MV-4-11 (cell line): ENCODE data around the gene CCDC9.
A peak's percentile ranks its signal among the peaks of the same experiment; 100 is the strongest.
"Not testable (repeated sequence)": the region's sequence is repeated elsewhere in the genome, so short reads cannot be mapped to it uniquely, and the experiment has no call there.

ENCODE experiments used
- DNase-seq: peaks from one replicate; lab custom pipeline; 2025; lab: John Stamatoyannopoulos, UW

The CCDC9 gene

DNA sequence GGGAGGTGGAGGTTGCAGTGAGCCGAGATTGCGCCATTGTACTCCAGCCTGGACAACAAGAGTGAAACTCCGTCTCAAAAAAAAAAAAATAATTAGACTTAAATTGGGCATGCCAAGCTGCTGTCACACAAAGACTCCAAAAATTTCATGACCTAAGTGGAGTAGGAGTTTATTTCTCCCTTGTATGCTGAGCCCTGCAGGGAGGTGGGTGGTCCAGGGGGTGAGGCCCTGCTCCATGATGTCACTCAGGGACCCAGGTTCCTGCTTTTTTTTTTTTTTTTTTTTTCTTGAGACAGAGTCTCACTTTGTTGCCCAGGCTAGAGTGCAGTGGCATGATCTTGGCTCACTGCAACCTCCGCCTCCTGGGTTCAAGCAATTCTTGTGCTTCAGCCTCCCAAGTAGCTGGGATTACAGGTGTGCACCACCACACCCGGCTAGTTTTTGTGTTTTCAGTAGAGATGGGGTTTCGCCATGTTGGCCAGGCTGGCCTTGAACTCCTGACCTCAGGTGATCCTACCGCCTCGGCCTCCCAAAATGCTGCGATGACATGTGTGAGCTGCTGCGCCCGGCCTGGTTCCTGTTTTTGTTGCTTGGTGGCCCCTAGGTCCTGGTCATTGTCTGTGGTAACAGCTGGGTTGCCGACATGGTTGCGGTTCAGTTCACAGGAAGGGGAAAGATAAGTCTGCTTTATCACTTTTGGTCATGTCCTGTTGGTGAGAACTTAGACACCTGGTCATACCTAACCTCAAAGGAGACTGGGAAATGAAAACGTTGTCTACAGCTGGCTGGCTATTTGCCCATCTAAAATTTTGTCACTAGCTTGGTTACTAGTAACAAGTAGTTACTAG lies 5.8 kb downstream of the CCDC9 start:
- peak; percentile 95 for DNase-seq

DNA sequence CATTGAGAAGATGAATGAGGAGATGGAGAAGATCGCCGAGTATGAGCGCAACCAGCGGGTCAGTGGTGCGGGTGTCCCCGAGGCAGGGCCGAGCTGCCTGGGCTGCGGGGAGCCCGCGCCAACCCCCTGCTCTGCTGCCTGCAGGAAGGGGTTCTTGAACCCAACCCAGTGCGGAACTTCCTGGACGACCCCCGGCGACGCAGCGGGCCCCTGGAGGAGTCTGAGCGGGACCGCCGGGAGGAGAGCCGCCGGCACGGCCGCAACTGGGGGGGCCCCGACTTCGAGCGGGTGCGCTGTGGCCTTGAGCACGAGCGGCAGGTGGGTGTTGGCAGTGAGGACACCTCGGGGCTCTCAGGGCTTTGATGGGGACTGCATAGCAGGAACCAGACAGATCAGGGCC lies 8.3 kb downstream of the CCDC9 start:
- no peak for DNase-seq

DNA sequence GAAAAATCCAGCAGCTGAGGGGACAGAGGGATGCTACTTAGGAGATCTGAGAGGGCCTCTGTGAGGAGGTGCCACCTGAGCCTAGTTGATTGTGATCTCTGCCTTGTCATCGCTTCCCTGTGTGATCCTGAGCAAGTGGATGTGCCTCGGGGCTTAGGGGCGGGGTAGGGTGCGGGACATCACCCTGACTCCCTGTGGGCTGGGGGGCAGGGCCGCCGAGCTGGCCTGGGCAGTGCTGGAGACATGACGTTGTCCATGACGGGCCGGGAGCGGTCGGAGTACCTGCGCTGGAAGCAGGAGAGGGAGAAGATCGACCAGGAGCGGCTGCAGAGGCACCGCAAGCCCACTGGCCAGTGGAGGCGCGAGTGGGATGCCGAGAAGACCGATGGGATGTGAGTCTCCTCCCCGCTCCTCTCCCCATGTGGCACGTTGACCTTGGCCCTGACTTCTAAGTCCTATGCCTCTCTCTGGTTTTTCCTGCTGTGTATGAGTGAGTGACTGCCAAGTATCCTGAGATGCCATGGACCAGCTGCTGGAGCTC lies 10.1 kb downstream of the CCDC9 start:
- DNase-seq, result no peak

DNA sequence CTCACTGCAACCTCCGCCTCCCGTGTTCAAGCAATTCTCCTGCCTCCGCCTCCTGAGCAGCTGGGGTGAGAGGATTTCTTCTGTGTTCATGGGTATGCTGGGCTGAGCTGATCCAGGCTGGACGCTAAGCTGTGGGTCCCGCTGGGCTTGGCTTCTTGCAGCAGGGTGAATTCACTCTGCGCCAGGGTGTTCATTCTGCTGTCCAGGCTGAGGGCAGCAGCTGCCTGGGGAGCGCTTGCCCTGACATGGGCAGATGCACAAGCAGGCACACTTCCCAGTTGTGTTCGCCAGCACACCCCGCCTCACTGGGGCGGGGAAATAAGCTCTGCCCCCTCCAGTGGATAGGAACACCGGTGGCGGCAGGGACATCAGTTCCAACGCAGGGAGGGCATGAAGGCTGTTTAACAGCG lies 11.0 kb downstream of the CCDC9 start:
- no peak for DNase-seq

DNA sequence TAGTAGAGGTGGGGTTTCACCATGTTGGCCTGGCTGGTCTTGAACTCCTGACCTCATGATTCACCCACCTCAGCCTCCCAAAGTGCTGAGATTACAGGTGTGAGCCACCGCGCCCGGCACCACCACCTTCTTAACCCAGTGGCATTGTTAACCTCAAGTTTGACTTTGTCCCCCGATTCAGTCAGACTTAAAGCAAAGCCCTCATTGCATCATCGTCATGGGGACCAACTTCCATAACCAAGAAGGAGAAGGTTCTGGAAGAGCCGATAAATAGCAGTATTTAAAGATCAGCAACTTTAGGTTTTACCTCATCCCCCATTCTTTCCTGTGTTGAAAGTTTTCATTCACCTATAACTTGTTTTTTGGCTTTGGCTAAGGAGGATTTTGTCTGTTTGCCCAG lies 11.7 kb downstream of the CCDC9 start:
- DNase-seq, result no peak

DNA sequence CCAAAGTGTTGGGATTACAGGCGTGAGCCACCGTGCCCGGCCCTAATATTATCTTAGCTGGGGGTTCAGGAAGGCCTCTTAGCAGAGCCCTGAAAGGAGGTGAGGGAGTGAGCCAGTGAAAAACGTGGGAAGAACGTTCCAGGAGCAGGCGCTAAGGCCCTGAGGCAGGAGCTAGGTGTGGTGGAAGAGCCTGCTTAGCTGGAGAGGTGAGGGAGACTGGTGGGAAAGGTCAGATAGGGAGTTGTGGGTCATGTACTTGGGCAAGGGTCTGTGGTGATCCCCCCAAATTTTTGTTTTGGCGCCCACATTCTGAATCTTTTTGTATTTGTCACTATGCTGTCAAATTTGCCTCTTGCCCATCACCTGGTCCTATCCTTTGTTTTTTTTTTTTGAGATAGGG lies 13.3 kb downstream of the CCDC9 start:
- DNase-seq, result no peak

DNA sequence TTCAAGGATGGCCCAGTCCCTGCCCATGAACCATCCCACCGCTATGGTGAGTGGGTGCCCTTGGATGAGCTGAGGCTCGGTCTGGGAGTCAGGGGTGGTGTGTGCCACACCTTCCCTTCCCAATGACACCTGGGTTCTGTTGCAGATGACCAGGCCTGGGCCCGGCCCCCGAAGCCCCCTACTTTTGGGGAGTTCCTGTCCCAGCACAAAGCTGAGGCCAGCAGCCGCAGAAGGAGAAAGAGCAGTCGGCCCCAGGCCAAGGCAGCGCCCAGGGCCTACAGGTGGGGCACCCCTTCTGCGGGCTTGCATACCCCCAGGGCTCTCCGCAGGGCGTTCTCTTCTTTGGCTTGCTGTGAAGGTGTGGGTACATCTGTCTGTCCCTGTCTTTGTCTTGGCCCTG lies 14.1 kb downstream of the CCDC9 start:
- no peak for DNase-seq

DNA sequence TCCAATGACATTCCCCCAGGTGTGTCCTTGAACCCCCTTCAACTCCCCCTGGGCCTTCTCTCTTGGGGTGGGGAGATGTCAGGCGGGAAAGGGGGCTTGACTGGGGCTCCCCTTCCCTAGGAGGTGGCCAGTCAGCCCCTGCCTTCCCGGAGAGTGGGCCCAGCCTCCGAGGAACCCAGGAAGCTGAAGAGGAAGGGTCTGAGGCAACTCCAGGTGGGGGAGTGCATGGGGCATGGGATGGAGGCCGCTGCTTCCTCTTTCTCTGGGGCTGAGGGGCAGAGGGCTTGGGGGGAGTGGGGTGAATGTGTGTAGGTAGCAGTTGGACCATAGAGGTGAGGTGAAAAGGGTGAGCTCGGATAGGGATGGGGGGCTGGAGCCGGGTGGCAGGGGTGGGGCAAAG lies 15.6 kb downstream of the CCDC9 start:
- DNase-seq, result no peak

DNA sequence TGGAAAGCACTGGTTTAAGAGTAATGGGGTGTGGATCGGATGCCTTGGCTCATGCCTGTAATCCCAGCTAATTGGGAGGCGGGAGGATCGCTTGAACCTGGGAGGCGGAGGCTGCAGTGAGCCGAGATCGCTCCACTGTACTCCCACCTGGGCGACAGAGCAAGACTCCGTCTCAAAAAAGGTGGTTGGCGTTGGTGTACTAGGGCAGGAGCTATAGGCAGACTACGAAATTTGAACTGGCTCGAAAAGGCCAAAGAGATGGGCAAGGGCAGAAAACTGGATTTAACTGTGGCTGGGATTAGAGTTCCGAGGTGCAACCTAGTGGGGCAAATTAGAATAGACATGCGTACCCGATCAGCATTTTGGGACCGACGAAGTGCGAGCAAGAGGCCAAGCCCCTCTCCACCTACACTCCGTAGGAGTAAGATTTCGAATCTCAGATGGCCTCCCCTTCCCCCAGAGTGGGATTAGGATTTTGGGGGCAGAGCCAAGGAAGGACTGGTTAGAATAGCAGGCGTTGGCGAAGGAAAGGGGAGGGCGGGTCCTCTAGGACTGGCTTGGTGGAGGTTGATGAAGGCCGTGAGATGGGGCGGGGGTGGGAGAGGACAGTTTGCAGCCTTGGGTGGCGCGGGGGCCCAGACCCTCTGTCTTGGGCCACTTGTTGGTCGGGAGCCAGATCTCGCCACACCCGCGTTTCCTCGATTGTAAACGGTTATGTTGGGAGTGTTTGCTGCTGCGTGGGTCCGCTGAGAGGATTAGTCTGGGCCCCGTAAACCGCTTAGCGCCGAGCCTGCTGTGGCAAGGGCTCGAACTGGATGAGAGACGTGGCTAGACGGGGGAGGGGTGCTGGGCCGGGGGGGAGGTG lies 16.4 kb downstream of the CCDC9 start:
- DNase-seq, result peak; percentile 74

DNA sequence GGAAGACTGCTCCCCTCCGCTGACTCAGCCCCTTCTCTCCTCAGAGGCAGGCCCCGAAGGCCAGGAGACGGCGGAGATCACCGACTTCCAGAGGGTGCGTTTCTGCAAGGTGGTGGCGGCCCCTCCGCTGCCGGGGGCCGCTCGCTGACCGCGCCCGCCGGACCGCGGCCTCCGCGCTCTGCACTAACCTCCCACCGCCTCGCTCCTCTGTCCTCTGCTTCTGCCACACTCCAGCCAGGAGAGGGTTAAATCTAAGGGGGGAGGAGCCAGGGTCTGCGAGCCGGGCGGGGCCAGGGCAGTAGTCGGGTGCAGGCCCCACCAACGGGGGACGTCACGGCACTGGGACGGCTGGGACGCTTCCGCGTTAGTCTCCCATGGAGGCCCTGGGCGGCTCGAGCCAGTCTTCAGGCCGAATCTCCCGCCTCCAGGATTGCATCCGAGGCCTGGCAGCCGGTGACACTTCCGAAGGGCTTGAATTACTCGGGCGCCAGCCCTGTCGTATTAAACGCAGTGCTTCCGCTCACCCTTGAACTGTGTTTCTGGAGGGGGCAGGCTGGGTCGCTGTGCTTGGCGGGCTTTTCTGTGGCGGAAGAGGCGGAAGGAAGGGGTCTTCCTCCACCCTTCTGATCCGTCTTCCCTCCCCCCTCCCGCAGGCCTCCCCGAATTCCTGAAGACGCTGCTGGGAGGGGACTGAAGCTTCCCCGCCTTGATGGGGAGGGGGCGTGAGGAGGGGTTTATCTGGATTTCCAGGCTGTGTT lies 17.2 kb downstream of the CCDC9 start:
- DNase-seq, result peak; percentile 96

DNA sequence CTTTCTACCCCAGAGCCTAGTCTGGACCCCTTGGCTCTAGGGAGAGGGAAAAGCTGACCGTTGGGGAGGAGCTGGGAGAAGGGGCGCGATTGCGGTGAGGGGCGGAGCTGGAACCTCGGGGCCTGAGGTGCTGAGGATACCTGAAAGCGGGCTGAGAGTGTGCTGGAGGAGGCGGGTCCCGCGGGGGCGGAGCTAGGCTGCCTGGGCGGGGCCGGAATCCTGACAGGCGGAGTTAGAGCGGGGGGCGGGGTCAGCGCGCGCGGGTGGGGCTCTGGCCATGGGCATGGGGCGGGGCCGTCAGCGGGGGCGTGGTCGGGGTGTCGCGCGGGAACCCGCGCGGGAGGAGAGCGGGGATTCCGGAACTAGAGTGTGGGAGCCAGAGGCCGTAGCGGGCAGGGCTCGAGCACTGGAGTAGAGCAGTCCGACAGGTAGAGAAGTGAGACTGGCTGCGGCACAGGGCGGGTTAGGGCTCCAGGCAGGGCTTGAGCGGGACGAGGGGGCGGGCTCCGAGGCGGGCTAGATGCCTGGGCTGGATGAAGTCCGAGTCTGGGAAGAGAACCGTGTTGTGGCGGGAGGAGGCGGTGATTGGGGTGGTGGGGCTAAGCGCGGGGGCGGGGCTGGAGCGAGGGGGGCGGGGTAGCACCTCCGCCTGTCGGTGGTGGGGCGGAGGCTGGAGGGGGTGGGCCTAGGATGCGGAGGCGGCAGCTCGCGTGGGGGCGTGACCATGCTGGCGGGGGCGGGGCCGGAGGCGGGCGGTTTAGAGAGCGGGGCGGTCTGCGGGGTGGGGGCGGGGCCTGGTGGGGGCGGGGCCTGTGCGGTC lies 18.0 kb downstream of the CCDC9 start, which contains the start of gene INAFM1:
TSS of gene INAFM1 (plus strand) at position 815 of the 820 bp plus-strand sequence. CDS start 35 bp downstream, outside the sequence.
- peak; percentile 92 for DNase-seq

DNA sequence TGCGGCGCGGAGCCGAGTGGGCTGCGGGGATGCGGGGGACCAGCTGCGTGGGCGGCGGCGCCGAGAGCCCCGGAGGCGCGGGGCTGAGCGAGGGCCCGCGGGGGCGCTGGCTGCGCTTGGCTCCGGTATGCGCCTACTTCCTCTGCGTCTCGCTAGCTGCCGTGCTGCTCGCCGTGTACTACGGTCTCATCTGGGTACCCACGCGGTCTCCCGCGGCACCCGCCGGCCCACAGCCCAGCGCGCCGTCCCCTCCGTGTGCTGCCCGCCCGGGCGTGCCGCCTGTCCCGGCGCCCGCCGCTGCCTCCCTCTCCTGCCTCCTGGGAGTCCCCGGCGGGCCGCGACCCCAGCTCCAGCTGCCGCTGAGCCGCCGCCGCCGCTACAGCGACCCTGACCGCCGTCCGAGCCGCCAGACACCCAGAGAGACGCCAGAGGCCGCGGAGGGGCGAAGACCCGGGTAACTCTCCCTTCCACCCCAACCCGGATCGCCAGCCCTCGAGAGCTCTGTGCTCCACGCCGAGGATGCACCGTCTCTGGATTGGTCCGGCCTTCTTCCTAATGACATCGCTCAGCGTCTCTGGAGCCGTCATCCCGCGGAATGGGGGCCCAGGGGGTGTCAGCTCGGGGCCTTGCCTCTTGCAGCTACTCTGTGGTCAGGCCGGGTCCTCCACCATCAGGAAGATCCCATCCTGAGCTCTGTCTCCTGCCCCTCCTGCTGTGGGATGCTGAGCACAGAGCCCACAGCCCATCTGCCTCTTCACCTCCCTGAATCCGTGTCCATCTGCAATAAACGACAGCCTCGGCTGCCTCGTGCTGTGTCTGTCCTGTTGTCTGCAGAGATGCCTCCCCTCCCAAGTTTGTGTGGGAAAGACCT lies 18.8 kb downstream of the CCDC9 start:
- peak; percentile 52 for DNase-seq

DNA sequence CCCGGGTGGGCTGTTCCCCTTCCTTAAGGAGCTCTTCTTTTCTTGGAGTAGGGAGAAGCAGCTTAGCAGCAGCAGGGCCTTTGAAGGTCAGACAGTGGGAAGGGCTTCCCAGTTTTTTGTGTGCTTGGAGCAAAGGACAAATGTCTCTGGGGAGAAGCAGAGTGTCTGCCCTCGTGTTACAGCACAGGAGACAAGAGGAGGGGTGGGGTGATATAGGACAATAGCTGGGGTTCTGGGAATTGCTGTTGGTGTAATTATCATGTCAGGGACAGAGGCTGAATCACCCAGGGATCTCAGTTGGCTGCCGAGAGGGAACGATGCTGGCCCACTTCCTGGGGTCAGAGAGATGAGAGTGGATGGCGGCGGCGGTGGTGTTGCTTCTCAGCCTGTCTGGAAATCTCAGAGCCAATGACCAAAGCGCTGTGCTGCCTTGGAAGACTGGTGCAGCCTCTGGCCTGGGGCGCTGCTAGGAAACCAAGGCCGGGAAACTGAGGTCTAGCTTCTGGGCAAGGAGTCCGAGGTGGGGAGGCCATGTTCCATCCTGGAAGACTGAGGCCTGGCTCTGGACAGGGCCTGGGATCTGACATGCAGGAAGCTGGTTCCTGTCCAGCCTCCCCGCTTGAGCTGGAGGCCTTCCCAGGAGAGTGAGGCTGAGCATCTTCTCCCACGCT lies 19.6 kb downstream of the CCDC9 start:
- DNase-seq, result no peak

DNA sequence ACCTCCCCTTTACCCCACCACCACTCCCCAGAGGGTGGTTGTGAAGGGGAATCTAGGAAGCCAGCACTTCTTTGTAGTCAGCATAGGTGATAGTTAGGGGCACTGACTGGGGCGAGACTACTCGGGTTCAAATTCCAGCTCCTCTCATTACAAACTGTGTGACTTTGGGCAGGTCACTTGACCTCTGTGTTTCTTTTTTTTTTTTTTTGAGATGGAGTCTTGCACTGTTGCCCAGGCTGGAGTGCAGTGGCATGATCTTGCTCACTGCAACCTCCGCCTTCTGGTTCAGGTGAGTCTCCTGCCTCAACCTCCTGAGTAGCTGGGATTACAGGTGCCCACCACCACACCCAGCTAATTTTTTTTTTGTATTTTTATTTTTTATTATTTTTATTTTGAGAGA lies 20.2 kb downstream of the CCDC9 start:
- not testable (repeated sequence) for DNase-seq

DNA sequence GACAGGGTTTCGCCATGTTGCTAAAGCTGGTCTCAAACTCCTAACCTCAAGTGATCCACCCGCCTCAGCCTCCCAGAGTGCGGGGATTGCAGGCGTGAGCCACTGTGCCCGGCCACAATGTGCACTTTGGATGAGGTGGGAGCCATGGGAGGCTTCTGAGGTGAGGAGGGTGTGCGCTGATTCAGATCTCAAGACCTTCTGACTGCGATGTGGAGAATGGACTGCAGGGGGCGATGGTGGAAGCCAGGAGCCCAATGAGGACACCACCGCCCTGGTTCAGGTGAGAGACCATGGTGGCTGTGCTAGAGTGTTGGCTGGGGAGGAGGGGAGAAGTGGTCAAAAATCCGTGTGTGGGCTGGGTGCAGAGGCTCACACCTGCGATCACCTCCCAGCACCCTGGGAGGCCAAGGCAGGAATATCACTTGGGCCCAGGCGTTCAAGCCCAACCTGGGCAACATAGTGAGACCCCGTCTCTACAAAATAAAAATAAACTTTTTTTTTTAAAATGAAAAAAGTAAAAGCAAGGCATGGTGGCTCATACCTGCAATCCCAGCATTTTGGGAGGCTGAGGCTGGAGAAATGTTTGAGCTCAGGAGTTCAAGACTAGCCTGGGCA lies 24.0 kb downstream of the CCDC9 start:
- no peak for DNase-seq

DNA sequence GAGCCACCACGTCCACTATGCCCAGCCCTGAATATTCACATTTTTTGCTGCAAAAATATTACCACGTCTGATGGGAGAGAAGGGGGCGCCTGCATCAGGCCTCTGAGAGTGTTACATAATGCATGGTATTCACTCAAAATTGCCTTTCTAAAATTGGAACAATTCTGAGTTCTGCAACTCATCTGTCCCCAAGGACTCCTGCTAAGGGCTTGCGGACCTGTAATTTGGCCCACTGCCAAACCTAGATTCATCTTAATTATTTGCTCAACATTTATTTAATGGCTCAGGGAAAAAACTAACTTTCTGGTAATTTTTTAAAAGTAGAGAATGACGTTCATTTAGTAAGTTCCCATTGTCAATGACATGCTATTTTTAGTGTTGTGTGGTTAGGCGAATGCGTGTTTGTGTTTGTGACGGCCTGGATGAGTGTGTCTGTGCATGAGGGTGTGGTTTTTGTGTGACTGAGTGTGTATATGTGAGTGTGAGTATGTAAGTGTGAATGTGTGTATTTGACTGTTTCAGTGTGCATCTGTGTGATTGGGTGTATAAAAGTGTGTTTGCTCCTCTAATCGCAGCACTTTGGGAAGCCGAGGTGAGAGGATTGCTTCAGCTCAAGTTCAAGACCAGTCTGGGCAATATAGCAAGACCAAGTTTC lies 27.2 kb downstream of the CCDC9 start:
- DNase-seq, result peak; percentile 63

DNA sequence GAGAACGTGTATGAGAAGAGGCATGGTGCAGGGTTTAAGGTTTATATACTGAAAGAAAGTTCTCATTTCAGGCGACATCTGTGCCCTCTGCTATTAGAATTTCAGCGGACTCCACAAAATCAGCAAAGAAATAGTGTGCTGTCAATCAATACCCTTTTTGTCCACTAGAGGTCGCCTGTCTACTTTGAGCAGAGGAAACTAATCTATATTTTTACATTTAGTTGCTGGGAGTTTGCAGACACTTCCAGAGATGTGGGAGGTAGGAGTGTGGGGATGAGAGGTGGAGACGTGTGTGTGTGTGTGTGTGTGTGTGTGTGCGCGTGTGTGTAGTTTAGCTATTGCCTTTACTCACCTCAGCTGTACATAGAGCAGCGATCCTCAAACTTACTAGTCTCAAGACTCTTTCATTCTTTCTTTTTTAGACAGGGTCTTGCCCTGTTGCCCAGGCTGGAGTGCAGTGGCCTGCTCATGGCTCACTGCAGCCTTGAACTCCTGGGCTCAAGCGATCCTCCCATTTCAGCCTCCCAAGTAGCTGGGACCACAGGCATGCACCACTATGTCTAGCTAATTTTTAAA lies 28.1 kb downstream of the CCDC9 start:
- peak; percentile 48 for DNase-seq

DNA sequence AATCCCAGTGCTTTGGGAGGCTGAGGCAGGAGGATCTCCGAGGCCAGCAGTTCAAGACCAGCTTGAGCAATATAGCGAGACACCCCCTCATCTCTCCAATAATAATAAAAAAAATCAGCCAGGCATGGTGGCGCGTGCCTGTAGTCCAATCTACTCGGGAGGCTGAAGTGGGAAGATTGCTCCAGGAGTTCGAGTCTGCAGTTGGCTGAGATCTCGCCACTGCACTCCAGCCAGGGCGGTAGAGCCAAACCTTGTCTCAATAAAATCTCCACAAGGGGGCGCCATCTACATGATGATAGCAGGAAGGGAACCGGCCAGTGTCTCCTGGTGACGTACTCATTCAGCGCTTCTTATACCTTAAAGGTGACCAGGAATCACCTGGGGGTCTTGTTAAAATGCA lies 39.7 kb downstream of the CCDC9 start:
- peak; percentile 65 for DNase-seq
